HG02973 (cell line): ENCODE results near the gene CHD6.

ENCODE experiments used
- ATAC-seq: cut with Tn5 transposase; IDR thresholded peaks from one replicate; pipeline ENCODE4 v1.9.1; 2021; ENCODE audit warnings: moderate library complexity; ENCODE audit not compliant: unreplicated experiment

The CHD6 gene

GRCh38 chr20:41376349-41376748, 241.8 kb downstream of the CHD6 start:
- ATAC-seq: no peak

DNA sequence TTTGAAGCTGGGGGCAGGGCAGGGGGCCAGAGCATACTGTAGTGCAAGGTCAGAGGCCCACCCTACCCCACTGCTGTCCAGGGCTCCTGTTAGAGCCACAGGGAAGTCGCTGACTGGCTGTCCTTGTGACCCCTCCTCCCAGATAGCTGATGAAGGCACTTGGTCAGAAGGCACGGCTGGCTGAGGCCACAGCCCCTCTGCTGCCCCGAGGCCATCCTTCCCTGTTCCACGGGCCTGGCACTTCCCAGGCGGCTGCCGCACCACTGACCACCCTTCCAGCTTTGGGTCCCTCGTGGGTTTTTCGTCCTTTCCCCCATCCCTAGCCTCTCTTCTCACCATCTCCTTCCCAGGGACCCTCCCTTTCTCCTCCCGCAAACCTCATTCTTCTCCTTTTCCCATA, 242.3 kb downstream of the CHD6 start:
- ATAC-seq: no peak

GRCh38 chr20:41373931-41374920, 244.0 kb downstream of the CHD6 start:
- ATAC-seq: no peak

- no peak for ATAC-seq
Measured at GRCh38 chr20:41373251-41373783, 244.9 kb downstream of the CHD6 start.

DNA sequence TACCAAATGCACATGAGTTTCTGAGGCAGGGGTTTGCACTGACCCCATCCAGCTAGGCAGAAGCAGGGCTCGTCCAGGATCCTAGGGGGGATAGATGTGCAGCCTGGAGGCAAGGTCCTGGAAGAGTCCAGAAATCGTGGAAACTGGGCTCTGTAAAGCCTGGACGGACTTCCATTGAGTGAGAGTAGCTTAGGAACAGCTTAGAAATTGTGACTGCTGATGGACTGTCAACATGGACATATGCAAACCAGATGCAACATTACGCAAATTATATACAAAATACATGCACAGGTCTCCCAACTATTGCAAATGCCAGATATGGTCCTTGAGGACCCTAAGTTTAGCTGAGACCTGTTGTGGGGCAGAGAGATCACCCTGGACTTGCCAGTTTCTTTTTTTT, 246.8 kb downstream of the CHD6 start:
- ATAC-seq: no peak

GRCh38 chr20:41370176-41370575, 248.0 kb downstream of the CHD6 start:
- ATAC-seq: no peak

DNA sequence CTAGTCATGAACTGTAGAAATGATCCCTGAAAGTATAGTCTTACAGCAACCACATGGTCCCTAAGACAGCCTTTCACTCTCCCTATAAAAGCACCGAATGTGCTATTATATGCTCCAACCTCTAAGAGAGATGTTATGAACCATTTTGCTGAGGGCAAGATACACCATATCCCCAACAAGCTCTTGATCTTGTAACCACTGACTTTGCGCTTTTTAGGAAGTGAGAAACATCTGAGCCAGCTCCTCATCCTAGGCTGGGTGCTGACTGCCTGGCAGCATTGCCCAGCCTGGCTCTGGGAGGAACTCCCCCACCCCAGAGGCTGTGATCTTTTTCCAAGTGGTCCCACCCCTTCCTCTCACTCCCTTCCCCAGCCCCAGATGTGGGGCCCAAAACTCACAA, 248.5 kb downstream of the CHD6 start:
- ATAC-seq: no peak

DNA sequence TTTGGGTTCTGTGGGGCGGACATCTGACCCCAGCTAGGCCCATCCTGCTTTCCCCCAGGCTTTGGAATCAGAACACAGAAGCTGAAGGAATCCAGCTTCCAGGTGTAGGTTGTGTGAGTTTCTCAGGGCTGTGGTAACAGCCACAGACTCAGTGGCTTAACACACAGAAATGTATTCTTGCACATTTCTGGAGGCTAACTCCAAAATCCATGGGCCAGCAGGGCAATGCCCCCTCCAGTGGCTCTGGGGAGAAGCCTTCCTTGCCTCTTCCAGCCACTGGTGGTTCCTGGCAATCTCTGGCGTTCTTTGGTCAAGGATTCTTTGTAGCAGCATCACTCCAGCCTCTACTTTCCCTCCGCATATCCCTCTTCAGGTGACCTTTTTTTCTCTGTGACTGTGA, 250.2 kb downstream of the CHD6 start:
- no peak for ATAC-seq

GRCh38 chr20:41367393-41367695, 250.8 kb downstream of the CHD6 start:
- no peak for ATAC-seq

GRCh38 chr20:41366546-41367392, 251.4 kb downstream of the CHD6 start, which contains the start of gene EMILIN3:
TSS of gene EMILIN3 (minus strand) at chr20:41366818. CDS start at chr20:41366634, 184 bp downstream.
- ATAC-seq: no peak

GRCh38 chr20:41365777-41366545, 252.2 kb downstream of the CHD6 start:
- no peak for ATAC-seq

GRCh38 chr20:41364967-41365765, 253.0 kb downstream of the CHD6 start:
- no peak for ATAC-seq

DNA sequence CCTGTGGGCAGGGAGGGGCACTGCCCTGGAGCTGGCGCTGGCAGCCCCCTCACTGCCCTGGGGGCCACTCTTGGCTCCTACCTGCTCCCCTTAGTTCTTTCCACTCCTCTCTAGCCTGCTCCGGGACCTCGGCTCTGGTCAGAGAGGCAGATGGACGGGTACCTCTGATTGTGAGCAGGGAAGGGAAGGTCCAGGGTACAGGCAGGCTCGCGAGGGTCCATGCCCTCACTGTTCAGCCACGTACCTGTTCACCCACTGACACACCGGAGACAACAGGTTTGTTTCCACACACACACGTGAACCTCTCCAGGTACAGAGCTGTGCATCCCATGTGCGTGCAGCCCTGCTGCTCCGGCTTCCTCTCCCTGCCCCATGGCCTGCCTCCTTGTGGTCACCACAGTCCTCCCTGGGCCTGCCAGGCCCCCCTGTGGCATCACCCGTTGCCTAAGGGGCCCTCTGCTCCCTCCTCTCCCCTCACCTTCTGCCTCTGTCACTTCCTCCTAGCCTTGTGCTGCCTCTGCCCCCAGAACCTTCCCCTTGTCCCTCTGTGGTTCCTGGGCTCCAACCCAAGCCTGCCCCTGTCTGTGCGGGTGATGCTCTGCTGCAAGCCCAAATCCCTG, 253.8 kb downstream of the CHD6 start:
- no peak for ATAC-seq

- ATAC-seq: no peak
Measured at GRCh38 chr20:41363601-41364000, 254.6 kb downstream of the CHD6 start.

GRCh38 chr20:41362748-41363140, 255.4 kb downstream of the CHD6 start:
- no peak for ATAC-seq

GRCh38 chr20:41361757-41362747, 256.1 kb downstream of the CHD6 start:
- no peak for ATAC-seq

GRCh38 chr20:41360831-41361756, 257.1 kb downstream of the CHD6 start:
- no peak for ATAC-seq
